Upper lobe of right lung (tissue), 1 donor: Measurements from ENCODE around the gene OSBPL3. TPM values are rescaled to one million over a fixed set of nuclear protein-coding genes. Genes with fewer than 3 reads are reported as not detected.
A peak's percentile ranks its signal among the peaks of the same experiment; 100 is the strongest.

ENCODE experiments used
- ATAC-seq: fragments of 200-7000 bp; cut with Tn5 transposase; one replicate; pipeline ENCODE4 v1.9.1; 2020; ENCODE audit warnings: mild to moderate bottlenecking, moderate library complexity
- DNase-seq: peaks from one replicate; pipeline ENCODE4 v3.0.0-alpha.2; 2020
- H3K27ac ChIP-seq: fragments of 200-600 bp; one replicate; pipeline ENCODE4 v1.8.0; 2022
- H3K27me3 ChIP-seq: fragments of 200-600 bp; one replicate; pipeline ENCODE4 v1.8.0; 2022; ENCODE audit warnings: mild to moderate bottlenecking
- H3K36me3 ChIP-seq: fragments of 200-600 bp; one replicate; pipeline ENCODE4 v1.8.0; 2022
- H3K4me1 ChIP-seq: fragments of 200-600 bp; one replicate; pipeline ENCODE4 v1.8.0; 2022
- H3K4me3 ChIP-seq: fragments of 200-600 bp; one replicate; pipeline ENCODE4 v1.8.0; 2022; ENCODE audit warnings: mild to moderate bottlenecking
- H3K9me3 ChIP-seq: fragments of 200-600 bp; one replicate; pipeline ENCODE4 v1.8.0; 2022
- CTCF ChIP-seq: fragments of 200-600 bp; IDR thresholded peaks from one replicate; pipeline ENCODE4 v1.8.0; 2022; ENCODE audit warnings: antibody characterized with exemption
- intact Hi-C: fragments of 100-400 bp; cut with DNase I; formaldehyde crosslinking; loops from one replicate; pipeline ENCODE4 v1.11.0; 2022
- total RNA-seq: library from RNA; stranded (reverse); fragmentation: NEBNext Ultra II Directional; extraction: Animal tissue kit (Norgen Biotek cat#: 25700); gene quantifications from one replicate; pipeline ENCODE4 v1.2.1, GENCODE V29; 2021
- donor health status: DM: no; HTN: yes; CAD: no; lungs with severe emphysema.

The OSBPL3 gene
- total RNA-seq, 1 donor from 2014 or later = 23.7 TPM

- intact Hi-C loops = no loop called here
- peak; percentile 71 for DNase-seq
- no peaks in the 10 kb centered on the region for H3K4me1 ChIP-seq
- no peaks in the 10 kb centered on the region for H3K27me3 ChIP-seq
- no peak for TF ChIP-seq CTCF
- H3K4me3 ChIP-seq = no peak overlapping the region
- H3K27ac ChIP-seq = no peak overlapping the region
- peak; percentile 81 for ATAC-seq
- no peaks in the 10 kb centered on the region for H3K36me3 ChIP-seq
- no peaks in the 10 kb centered on the region for H3K9me3 ChIP-seq
Measured at GRCh38 chr7:24778543-24779282, 201.3 kb downstream of the OSBPL3 start.

- intact Hi-C loops = no loop called here
Measured at GRCh38 chr7:24777806-24778205, 202.2 kb downstream of the OSBPL3 start.

GRCh38 chr7:24773646-24774045, 206.3 kb downstream of the OSBPL3 start:
- intact Hi-C loops = no loop called here
- no peak for TF ChIP-seq CTCF
- H3K27me3 ChIP-seq = no peaks in the 10 kb centered on the region
- ATAC-seq (no peak), DNase-seq (no peak)
- no peak overlapping the region for H3K27ac ChIP-seq
- no peaks in the 10 kb centered on the region for H3K9me3 ChIP-seq
- no peak overlapping the region for H3K4me3 ChIP-seq
- H3K4me1 ChIP-seq = no peaks in the 10 kb centered on the region
- no peaks in the 10 kb centered on the region for H3K36me3 ChIP-seq

More at GRCh38 chr7:24777806-24778205, 202.2 kb downstream of the OSBPL3 start:
- no peaks in the 10 kb centered on the region for H3K27me3 ChIP-seq
- no peak for TF ChIP-seq CTCF
- ATAC-seq = no peak
- no peak overlapping the region for H3K27ac ChIP-seq
- no peaks in the 10 kb centered on the region for H3K4me1 ChIP-seq
- no peaks in the 10 kb centered on the region for H3K36me3 ChIP-seq
- no peak for DNase-seq
- H3K4me3 ChIP-seq = no peak overlapping the region
- no peaks in the 10 kb centered on the region for H3K9me3 ChIP-seq

GRCh38 chr7:24769851-24770250, 210.1 kb downstream of the OSBPL3 start:
- DNase-seq (no peak), ATAC-seq (no peak)
- Histone ChIP-seq H3K4me3 (no peak overlapping the region), H3K4me1 (no peaks in the 10 kb centered on the region), H3K27me3 (no peaks in the 10 kb centered on the region), H3K36me3 (no peaks in the 10 kb centered on the region), H3K27ac (no peak overlapping the region), H3K9me3 (no peaks in the 10 kb centered on the region)
- TF ChIP-seq CTCF = no peak
- intact Hi-C loops = no loop called here

GRCh38 chr7:24769014-24769830, 210.8 kb downstream of the OSBPL3 start:
- intact Hi-C loops = no loop called here
- no peak overlapping the region for H3K27ac ChIP-seq

More at GRCh38 chr7:24769014-24769830, 210.8 kb downstream of the OSBPL3 start:
- Histone ChIP-seq H3K4me1 (no peaks in the 10 kb centered on the region), H3K27me3 (no peaks in the 10 kb centered on the region), H3K36me3 (no peaks in the 10 kb centered on the region), H3K4me3 (no peak overlapping the region), H3K9me3 (no peaks in the 10 kb centered on the region)
- TF ChIP-seq CTCF = no peak
- no peak for DNase-seq
- no peak for ATAC-seq
